NCI-H748 (cell line): ENCODE results near the gene ARPC1B.
"Not testable (repeated sequence)": the region's sequence is repeated elsewhere in the genome, so short reads cannot be mapped to it uniquely, and the experiment has no call there.

Experiments used
- DNase-seq: peaks from one replicate; lab custom pipeline; 2025; ENCODE audit not compliant: unreplicated experiment; lab: John Stamatoyannopoulos, UW

The ARPC1B gene

GRCh38 chr7:99366646-99367045, 7.9 kb upstream of the ARPC1B start:
- no peak for DNase-seq

GRCh38 chr7:99368750-99369389, 5.7 kb upstream of the ARPC1B start:
- DNase-seq: no peak

GRCh38 chr7:99369767-99370391, 4.7 kb upstream of the ARPC1B start:
- no peak for DNase-seq

GRCh38 chr7:99371376-99371920, 3.1 kb upstream of the ARPC1B start:
- DNase-seq: no peak

- no peak for DNase-seq
Measured at GRCh38 chr7:99372275-99373090, 2.0 kb upstream of the ARPC1B start.

GRCh38 chr7:99373091-99374066, 1.2 kb upstream of the ARPC1B start:
- no peak for DNase-seq

GRCh38 chr7:99375070-99375807, 709 bp downstream of the ARPC1B start:
- peak; percentile 68 for DNase-seq

GRCh38 chr7:99379043-99379577, 4.6 kb downstream of the ARPC1B start:
- DNase-seq: no peak

GRCh38 chr7:99379693-99380031, 5.1 kb downstream of the ARPC1B start:
- DNase-seq: not testable (repeated sequence)

GRCh38 chr7:99380032-99380822, 5.7 kb downstream of the ARPC1B start:
- no peak for DNase-seq

GRCh38 chr7:99380823-99381663, 6.5 kb downstream of the ARPC1B start:
- no peak for DNase-seq

- DNase-seq: no peak
Measured at GRCh38 chr7:99381664-99382075, 7.1 kb downstream of the ARPC1B start.

GRCh38 chr7:99383203-99383602, 8.7 kb downstream of the ARPC1B start:
- DNase-seq: no peak

- no peak for DNase-seq
Measured at GRCh38 chr7:99383791-99384370, 9.4 kb downstream of the ARPC1B start.

GRCh38 chr7:99384523-99384922, 10.0 kb downstream of the ARPC1B start:
- no peak for DNase-seq

- DNase-seq: no peak
Measured at GRCh38 chr7:99385564-99385963, 11.0 kb downstream of the ARPC1B start.

GRCh38 chr7:99386584-99387238, 12.2 kb downstream of the ARPC1B start:
- peak; percentile 25 for DNase-seq
